Measurements from ENCODE around the gene STARD4.

Gene STARD4

GRCh38 chr5:111520908-111521307 is 8.6 kb upstream of the STARD4 start:
- no peak for DNase-seq (ENCODE audit: low spot score)

GRCh38 chr5:111518777-111519176 is 6.4 kb upstream of the STARD4 start:
- DNase-seq (ENCODE audit: low spot score), result no peak

GRCh38 chr5:111517853-111518501 is 5.6 kb upstream of the STARD4 start:
- no peak for DNase-seq (ENCODE audit: low spot score)

- DNase-seq (ENCODE audit: low spot score), result no peak
These were observed 1.8 kb upstream of the STARD4 start for GRCh38 chr5:111514087-111514486.

- peak; percentile 17 for DNase-seq (ENCODE audit: low spot score)
These were observed 791 bp upstream of the STARD4 start for GRCh38 chr5:111513131-111513520.

- DNase-seq (ENCODE audit: low spot score), result peak; percentile 31
These were observed 432 bp downstream of the STARD4 start for GRCh38 chr5:111511831-111512374.

- peak; percentile 62 for DNase-seq (ENCODE audit: low spot score)
These were observed 1.0 kb downstream of the STARD4 start for GRCh38 chr5:111511174-111511830.

GRCh38 chr5:111509119-111509518 is 3.2 kb downstream of the STARD4 start:
- no peak for DNase-seq (ENCODE audit: low spot score)

GRCh38 chr5:111507276-111507675 is 5.1 kb downstream of the STARD4 start:
- DNase-seq (ENCODE audit: low spot score), result no peak

- no peak for DNase-seq (ENCODE audit: low spot score)
These were observed 7.2 kb downstream of the STARD4 start for GRCh38 chr5:111505096-111505495.

- DNase-seq (ENCODE audit: low spot score), result no peak
These were observed 9.4 kb downstream of the STARD4 start for GRCh38 chr5:111502956-111503355.

- DNase-seq (ENCODE audit: low spot score), result no peak
These were observed 14.0 kb downstream of the STARD4 start for GRCh38 chr5:111498346-111498745.

- no peak for DNase-seq (ENCODE audit: low spot score)
These were observed 17.2 kb downstream of the STARD4 start for GRCh38 chr5:111495159-111495558.

GRCh38 chr5:111494355-111494999 is 17.9 kb downstream of the STARD4 start:
- DNase-seq (ENCODE audit: low spot score), result no peak

- no peak for DNase-seq (ENCODE audit: low spot score)
These were observed 19.3 kb downstream of the STARD4 start for GRCh38 chr5:111493031-111493430.

- no peak for DNase-seq (ENCODE audit: low spot score)
These were observed 24.0 kb downstream of the STARD4 start for GRCh38 chr5:111488353-111488752.

GRCh38 chr5:111486926-111487325 is 25.4 kb downstream of the STARD4 start:
- DNase-seq (ENCODE audit: low spot score), result no peak

GRCh38 chr5:111486055-111486454 is 26.3 kb downstream of the STARD4 start:
- DNase-seq (ENCODE audit: low spot score), result no peak

- DNase-seq (ENCODE audit: low spot score), result no peak
These were observed 32.0 kb downstream of the STARD4 start for GRCh38 chr5:111480346-111480745.

- no peak for DNase-seq (ENCODE audit: low spot score)
These were observed 33.4 kb downstream of the STARD4 start for GRCh38 chr5:111478898-111479297.

GRCh38 chr5:111478266-111478665 is 34.1 kb downstream of the STARD4 start:
- no peak for DNase-seq (ENCODE audit: low spot score)

- DNase-seq (ENCODE audit: low spot score), result no peak
These were observed 39.8 kb downstream of the STARD4 start for GRCh38 chr5:111472579-111472978.

- DNase-seq (ENCODE audit: low spot score), result no peak
These were observed 40.2 kb downstream of the STARD4 start for GRCh38 chr5:111472096-111472495.

Data from RKO (cell line).